Suprapubic skin (tissue), 4 donors: Measurements from ENCODE around the gene BROX.

ENCODE experiments used
- CTCF ChIP-seq, 2 donors: fragments of 200-600 bp in 1 of 2; fragments of 450-650 bp in 1 of 2; sonication (generic) in 1 of 2; IDR thresholded peaks; one replicate each; pipeline ENCODE4 v1.5.1; 2016 to 2019; ENCODE audit warnings: antibody characterized with exemption in 2 of 2, mild to moderate bottlenecking in 1 of 2, moderate library complexity in 1 of 2
- EP300 ChIP-seq: sonication (generic); formaldehyde crosslinking; IDR thresholded peaks from one replicate; pipeline ENCODE4 v1.6.1; 2017; ENCODE audit warnings: antibody characterized with exemption
- POLR2A ChIP-seq, 2 donors: fragments of 450-650 bp; IDR thresholded peaks; one replicate each; pipeline ENCODE4 v1.6.1; 2017; ENCODE audit warnings: antibody characterized with exemption in 2 of 2, mild to moderate bottlenecking in 2 of 2, moderate library complexity in 2 of 2
- POLR2AphosphoS5 ChIP-seq, 3 donors: sonication (generic); formaldehyde crosslinking; IDR thresholded peaks; one replicate each; pipeline ENCODE4 v1.6.1; 2017; ENCODE audit warnings: antibody characterized with exemption in 3 of 3

GRCh38 chr1:222702210-222702609, 10.2 kb upstream of the BROX start:
- TF ChIP-seq EP300 (no peak), CTCF (IDR thresholded peaks at IDR 0.05) (no peak), POLR2A (IDR thresholded peaks at IDR 0.05) (no peak), POLR2AphosphoS5 (IDR thresholded peaks at IDR 0.05) (no peak)
